Measurements from ENCODE around the gene ZNF521.
A peak's percentile ranks its signal among the peaks of the same experiment; 100 is the strongest.

ZNF521 gene

DNA sequence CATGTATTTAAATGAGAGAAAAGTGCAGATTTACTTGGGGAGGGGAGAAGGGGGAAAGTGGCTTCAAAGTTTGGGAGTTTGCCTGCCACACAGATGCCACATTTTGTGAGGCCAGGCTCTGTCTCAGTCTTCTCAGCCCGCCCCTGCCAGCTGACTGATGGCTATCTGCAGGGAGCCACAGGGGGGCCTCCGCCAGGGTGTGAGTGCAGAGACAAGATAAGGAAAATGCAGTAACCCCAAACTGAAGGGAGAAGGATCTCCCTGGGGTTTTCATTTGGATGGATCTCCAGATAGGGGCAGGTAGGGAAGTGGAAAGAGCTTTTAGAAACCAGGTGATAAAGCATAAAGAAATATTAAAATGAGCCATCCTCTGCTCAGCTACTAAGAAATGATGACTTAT lies 128.8 kb downstream of the ZNF521 start:
- DNase-seq = no peak

DNA sequence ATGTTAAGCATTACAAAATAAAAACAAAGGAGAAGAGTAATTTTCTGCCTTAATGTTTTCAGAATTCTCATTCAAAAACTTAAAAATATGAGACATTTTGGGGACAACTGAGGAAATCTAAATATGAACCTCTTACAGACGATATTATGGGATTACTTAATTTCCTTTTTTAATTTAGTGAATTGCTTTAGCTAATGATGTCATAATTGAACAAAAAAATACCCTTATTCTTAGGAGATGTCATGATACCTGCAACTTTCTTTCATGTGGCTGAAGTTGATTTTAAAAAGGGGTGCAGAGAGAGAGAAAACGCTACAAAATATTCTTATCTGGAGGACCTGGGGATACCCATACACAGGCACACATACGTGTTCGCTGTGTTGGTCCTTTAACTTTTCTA lies 129.3 kb downstream of the ZNF521 start:
- DNase-seq = no peak

DNA sequence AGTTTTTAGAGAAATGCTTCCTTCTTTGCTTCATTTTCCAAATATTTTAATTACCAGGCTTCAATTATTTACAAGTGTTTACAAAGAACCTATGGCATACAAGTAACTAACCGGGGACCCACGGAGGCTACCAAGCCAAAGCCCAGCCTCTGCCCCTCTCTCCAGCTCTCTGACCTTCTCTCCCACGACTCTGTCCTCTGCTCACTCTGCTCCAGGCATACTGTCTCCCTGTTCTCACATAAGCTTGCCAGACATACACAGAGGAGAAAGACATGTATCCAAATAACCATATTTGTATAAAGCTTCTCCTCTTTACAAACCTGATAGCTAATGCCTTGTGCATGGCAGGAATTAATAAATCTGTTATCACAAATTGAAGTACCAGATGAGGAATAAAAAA lies 141.3 kb downstream of the ZNF521 start:
- DNase-seq = no peak

DNA sequence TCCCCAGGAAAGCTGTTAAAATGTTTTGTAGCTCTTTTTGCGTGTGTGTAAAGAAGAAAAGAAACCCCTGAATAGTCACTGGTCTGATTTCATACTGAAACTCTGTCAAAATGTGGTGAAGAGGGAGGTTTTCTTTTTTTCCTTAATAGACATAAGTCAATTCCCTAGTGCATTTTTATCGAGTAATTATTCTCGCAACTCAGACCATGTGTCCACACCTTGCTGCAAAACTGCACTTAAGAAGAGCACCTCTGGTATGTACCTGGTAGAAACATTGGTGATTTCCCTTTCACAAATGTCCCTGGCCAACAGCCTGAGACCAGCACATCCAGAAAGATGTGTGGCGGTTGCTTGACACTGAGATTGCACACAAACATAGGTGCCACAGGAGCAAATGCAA lies 159.9 kb downstream of the ZNF521 start:
- no peak for DNase-seq

DNA sequence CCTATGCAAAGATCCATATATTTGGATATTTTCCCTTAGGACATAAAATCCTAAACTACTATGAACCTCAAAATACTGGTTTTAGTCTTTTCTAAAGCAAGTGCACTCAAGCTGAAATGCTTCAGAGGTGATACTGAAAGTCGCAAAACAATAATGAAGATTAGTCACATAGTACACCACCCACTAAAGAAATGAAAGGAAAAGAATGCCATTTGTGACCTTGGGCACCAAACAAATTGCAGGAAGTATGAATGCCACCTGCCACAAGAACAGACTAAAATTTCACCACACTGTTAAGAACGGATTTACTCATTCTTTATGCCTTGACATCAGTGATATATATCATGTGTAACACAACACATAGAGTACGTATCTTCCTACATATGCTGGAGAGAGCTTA lies 161.5 kb downstream of the ZNF521 start:
- no peak for DNase-seq

DNA sequence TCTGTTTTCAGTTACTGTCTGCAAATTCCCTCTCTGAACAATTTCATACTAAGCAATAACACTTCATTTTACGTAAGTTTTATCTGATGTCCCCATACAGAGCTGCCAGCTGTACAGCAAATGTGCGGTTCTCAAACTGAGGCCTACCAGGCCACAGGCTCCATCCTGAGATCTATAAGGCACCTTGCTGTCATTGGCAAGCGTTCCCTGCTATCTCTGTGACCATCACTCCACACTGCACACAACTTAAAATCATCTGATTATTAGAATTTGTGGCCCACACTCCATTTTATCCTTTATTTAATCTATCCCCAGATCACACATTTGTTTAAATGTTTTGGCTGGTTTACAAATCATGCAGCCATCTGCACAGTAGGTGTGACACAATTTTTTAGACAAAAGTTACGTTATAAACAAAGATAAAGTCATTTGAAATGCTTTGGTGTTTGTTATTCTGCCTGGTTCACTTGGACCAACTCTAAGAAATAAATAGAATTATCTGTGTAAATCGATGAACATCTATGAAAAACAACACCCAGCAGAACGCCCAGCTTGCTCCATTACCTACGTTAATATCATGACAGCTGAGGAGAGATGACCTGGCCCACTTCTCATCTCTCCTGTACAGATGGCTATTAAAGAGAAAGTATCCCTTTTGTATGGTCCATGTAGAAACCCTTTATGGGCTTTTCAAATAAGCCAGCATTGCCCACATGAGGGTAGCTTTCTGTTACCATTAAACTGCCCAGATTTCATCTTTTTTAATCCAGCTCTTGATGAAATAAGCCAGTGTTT lies 162.4 kb downstream of the ZNF521 start:
- no peak for DNase-seq

DNA sequence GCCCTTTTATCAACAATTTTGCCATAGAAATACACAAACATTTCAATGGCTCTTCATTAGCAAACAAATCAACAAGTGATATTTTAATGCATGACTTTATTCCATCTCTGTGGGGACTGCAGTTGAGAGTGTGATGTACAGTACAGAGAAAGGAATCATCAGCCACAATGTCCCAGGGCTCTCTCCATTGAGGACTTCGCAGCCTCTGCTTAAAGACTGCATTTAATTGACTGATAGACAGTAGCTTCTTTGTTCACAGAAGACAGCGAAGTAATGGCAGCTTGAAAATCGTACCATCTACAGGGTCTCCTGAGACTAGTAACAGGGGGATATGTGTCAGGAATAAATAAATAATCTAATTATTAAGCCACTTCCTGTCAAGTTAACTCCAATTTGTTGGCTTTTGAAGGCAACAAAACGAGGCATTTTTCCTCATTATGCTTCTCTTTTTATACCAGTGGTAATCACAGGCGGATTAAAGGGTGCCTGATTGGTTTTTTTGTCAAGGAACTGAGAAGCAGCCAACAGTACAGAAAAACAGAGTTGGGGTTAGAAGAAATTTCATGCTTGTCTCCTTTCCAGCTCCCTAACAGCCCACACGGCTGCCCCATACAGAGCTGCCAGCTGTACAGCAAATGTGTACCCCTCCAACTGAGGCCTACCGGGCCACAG lies 164.3 kb downstream of the ZNF521 start:
- no peak for DNase-seq

DNA sequence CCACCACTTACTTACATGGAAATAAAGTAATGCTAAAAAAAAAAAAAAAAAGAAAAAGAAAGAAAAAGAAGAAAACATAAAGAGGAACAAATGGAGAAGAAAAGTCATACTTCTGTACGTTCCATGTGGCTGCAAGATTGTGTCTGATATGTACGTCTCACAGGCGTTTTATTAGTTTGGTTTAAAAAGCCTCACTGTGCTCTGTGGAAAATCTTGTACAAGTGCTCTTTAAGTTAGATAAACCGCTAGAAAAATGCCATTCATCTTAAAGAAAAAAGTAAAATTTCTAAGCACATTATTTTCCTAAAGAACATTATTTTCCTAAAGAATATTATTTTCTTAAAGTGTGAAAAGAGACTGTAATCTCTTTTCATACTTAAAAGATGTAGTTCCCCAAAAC lies 165.1 kb downstream of the ZNF521 start:
- no peak for DNase-seq

DNA sequence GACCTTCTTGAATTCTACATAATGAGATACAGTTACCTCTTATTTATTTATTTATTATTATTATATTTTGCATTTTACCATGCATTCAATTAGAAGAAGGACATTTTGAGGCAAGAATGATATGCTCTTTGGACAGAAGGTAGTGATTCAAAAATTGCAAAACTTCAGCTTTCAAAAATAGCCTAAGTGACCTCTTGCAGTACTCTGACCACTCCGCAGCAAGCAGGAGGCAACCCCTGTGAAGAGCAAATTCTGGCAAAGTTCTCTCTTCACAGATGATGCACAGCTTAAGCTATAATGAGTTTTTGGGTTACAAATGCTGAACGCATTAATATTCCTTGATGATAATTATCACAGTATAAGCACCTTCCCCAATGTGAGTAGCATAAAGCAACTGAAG lies 170.0 kb downstream of the ZNF521 start:
- no peak for DNase-seq

DNA sequence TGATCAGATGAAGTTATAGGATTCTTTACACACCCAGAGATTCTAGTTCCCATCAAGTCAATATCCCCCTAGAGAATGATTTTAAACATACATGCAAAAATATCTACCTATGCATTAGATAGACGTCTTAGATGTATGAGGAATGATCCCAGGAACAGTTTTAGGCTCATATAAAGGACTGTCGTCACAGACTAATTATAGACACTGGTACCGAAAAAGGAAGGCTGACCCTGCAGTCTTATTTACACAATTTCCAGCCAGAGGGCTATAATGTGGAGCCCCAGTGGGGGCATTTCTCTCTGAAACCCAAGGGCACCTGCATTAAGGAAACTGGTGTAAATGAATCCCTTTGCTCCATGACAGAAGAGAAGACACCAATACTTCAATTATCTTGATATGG lies 170.4 kb downstream of the ZNF521 start:
- DNase-seq = no peak

DNA sequence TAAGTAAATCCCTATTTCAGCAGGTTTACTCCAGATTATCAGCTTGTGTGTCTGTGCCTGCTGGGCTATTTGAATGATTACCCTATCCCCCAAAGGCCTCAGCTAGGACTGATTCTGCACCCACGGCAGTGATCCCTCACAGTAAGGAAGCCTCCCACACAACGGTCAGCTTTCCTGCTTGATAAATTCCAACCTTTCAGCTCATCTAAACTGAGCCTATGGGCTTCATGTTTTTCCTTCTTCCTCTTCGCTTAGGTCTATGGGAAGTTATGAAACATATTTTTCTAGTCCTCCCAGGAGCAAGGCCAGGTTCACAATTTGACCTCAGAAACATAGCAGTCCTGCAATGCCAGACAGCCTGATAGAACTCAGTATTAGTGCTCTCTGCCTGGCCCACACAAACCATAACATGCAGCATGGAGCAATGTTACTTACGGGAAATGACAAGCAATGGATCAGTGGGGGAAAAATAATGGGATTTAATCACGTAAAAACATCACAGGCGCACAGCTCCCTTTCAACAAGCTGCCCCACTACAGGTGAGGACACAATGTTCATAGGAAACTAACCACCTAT lies 170.9 kb downstream of the ZNF521 start:
- no peak for DNase-seq

DNA sequence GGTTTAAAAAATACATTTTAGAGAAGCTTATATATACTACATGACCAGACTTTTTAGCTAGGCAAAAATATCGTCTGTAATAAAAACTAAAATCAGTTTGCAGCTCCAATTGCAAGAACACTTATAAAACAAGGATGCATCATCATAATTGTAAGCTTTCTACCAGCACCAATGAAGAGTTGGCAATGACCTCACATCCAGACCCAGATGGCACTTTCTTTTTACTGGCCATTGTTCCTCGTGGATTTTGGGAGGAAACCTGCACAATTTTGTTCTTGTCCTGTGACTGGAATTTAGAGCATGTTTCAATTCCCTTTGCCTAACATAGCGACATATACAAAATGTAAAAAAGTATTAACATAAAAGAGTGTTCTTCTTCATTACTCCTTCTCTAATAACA lies 174.3 kb downstream of the ZNF521 start:
- DNase-seq = no peak

DNA sequence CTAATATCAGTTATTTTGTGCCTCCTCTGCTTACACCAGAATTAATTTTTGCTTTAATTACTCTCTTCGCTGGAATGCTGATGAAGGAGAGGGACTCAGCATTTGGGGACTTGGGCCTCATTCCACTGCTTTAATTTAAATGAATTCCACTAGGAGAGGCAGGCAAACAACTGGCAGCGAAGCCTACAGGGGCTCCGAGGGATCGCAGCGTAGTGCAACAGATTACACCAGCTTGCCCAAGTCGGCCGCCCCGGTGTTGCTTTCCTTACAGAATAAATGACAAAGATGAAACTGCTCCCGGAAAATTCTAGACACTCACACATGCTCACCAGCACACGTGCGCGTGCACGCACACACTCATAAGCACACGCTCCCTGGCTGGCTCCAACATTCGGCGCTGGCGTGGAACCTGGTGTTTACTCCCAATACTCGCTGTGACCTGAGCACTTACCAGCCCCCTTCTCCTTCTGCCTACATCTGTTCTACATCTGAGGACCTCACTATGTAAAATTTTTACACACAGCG lies 175.4 kb downstream of the ZNF521 start:
- no peak for DNase-seq

DNA sequence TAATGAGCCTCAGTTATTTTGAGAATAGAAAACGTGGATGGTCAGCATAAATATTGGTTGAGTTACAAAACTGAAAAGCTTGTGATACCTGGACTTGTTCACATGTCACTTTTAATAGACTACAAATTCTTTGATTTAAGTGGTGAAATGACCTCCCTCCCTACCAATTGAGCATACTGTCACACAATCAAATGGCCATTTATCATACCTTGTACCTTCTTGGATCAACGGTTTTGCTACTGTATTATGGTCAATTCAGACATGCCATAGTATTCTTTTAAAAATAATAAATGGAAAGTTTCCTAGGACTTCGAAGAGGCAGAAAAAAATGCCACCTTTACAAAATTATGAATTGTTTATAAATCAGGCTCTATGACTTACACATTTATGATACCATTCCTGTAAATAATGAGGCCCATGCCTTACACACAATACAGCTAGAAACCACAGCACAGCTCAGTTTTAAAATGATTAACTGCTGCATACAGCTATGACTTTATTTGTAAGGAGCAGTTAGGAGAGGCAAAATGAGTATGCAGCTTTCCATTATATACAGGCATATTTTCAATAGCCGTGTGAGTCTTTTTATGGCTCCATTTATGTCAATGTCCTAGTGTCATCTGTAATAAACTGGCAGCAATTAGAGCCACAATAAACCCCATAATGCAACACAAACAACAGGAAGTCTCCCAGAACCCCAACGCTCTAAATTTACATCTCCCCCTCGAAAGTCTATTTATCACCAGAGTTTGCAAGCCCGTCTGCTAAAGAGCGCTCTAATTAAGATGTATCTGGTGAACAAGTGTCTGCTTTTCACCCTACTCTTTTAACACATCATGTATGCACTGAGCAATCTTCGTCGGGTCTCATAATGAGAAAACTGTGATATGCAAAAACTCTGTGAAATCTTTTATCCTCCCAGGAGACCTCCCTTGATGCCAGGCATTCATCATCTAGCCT lies 176.1 kb downstream of the ZNF521 start:
- no peak for DNase-seq

DNA sequence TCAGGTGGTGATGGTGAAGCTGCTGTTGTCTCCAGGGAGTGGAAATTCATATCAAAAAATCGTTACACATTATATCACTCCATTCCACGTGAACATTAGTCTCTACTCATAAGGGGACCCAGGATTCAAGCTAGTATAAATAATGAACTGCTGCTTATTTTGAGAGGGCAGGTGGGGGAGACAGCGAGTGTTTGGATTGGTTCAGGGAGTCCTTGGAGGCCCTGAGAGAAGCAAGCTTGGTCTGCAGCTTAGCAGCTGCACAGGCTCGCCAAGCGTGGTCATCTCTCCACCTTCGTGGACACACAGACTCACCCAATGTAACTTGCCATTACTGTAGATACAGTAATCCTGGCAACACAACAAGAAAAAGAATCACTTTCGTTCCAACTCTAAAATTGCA lies 177.6 kb downstream of the ZNF521 start:
- DNase-seq = no peak

DNA sequence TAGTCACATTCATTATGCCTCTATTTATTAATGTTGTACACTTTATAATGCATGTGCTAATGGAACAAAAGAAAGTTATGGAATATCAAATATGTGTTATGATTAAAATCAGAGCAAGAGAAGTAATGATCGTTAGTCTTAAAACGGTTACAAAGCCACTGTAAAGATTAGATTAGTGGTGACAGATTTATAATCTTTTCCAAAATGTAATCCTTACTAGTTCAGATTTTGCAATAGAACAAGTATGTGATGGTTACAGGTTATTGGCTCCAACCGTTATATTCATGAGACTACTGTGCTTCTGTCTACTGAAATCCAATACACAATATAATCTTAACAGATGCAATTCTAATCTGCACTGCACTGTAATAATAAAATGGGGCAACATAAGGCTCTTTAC lies 180.6 kb downstream of the ZNF521 start:
- no peak for DNase-seq

DNA sequence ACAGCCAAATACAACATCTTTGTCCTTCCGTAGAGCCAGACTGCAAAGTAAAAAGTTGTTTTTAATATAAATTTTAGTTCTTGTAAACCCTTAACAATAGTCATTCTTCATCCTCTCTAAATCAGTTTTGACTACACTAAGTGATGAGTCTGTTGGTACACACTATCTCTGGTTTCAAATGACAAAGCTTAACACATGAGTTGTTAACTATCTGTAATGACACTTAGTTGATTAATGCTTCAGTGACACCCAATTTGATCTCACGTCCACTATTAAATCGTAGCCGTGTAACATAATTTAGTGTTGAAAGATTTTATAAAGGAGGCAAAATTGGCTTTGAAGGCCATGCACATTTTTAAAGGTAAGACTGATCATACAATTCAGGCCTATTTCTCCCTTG lies 181.6 kb downstream of the ZNF521 start:
- no peak for DNase-seq

DNA sequence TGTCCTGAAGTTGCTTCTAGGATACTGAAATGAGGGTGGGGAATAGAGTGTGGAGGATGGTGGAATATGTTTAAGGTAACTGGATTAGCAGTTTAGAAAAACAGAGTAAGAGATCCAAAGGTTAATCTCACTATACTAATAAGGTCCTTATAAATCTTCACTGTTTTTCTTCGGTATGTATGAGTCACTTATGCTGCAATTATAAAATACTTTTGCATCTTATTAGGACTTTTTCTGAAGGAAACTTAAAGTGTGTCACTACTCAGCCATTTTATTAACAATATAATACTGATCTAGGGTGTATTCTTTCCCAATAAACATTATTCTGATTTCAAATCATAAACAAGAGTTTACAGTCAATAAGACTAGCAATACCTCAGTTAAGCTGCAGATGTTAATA lies 182.3 kb downstream of the ZNF521 start:
- DNase-seq = no peak

DNA sequence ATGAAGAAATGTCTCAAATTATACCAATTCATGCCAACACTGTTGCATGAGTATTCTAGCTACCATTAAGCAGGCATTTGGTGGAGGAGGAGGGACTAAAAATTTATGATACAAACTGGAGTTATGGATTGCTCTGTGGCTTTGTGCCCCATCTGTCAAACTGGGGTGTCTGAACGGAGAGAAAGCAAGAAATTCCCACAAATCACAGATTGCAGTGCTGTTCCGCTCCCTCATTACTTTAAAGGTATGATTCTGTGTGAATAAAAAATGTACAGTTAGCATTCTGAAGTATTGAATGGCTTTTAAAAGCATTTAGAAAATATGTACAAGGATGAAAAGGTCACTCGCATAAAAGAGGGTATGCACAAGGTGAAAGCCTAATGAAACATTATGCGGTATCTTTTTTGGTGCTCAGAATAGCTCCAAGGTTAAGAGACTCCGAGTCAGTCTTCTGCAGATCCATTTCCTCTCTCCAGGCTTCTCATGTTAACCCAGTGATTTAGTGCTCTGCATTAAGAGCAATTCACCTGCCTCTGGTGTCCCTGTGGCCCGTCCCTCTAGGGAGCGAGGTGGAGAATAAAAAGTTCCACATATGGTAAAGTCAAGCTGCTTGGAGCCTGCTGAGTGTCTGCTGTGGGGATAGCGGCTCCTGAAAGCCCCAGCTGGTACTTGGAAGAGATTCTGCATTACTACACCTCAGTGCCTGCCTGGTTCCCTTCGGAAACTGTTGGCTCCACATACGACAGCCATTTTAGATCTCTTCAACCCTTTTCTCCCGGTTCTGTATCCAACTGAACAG lies 184.2 kb downstream of the ZNF521 start:
- DNase-seq = no peak

DNA sequence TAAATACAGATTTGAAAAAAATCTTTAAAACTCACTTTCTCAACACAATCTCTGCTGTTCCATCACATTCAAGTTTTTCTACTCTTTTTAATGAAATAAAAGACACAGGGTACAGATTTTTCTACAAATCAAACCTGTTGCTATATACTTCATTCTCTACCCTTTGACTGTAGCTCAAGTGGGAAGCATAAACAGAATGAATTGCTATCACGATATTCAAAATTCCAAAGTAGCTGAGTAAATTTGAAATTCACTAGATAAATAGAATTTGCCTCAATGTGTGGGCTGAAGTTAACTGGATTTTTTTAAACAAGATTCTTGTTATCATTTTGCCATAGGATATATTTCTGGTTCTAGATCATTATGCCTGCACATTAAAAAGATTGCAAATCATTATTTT lies 185.9 kb downstream of the ZNF521 start:
- DNase-seq = no peak

DNA sequence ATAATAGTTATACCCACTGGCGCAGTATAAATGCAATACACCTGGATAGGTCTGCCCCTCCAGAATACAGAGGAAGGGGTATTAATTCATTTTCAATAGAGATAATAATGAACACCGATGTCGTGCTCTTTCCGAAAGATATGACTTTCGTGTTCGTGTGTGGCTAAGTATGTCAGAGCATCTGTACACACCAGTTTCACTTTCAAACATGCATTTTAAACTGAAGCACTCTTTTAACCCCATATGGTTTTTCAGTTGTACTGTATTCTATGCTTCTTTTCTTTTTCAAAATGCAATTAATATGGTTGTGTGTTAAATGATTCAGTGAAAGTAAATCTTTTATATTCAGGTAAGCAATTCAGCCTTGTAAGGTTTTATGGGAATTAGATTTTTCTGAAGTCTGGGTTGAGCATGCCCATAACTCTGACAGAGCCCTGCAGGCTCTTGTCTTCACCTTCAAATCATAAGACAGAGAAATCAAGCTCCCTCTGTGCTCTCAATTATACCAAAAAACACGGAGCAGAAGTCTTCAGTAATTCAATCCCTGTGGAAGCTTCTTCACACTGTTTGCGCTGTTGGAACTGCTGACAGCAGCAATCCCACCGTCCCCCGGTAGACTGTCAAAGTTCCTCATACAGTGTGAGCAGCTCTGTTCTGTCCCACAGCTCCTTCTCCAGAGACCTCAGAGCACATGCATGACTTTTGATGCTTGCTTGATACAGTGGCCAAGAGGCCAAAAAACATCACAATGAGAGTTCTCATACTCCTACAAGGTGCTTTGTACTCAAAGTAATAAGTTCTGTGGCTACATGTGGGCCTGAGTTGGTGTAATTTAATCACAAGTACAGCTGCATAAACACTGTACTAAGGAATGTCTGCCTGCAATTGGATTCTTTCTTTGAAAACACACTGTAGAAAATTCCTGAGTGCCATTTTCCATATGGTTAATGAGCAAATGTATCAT lies 186.8 kb downstream of the ZNF521 start:
- peak in 1 of 6 experiments; percentile 1 for DNase-seq

Measured in stimulated activated naive CD4-positive, alpha-beta T cell (primary cell).